Measurements from ENCODE around the gene RNF41.

- TF ChIP-seq CTCF (IDR thresholded peaks at IDR 0.05), result no peak
- no peak for TF ChIP-seq POLR2A (IDR thresholded peaks at IDR 0.05)
Measured at GRCh38 chr12:56229916-56230431, 8.3 kb upstream of the RNF41 start, which contains the start of gene SLC39A5.

All from right lobe of liver (tissue), 4 donors.